HG03135 (cell line): ENCODE measurements around the gene LRCH3.

Experiments
- ATAC-seq: cut with Tn5 transposase; IDR thresholded peaks from one replicate; pipeline ENCODE4 v1.9.1; 2021; ENCODE audit warnings: mild to moderate bottlenecking, moderate library complexity; ENCODE audit not compliant: unreplicated experiment

LRCH3 gene

GRCh38 chr3:197791892-197792647 is 1.0 kb downstream of the LRCH3 start:
- peak; percentile 29 for ATAC-seq

DNA sequence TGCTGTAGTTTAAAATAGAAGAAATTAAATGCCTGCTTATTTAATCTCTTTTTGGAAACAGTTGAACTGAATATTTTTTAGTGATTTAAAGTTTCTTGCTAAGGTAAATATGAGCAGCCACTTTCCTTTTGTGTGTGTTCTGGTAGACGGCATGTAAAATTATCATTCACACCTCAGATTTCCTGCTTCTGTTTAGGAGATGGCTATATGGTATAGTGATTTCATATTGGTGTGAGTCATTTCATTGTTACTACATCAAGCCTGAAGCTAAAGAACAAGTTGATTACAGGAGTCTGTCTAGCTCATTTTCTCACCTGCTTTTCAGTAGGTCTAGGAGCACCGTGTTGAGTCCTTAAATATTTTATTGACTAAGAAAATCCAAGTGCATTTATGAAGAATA is 2.2 kb downstream of the LRCH3 start:
- ATAC-seq = no peak

GRCh38 chr3:197794115-197794514 is 3.1 kb downstream of the LRCH3 start:
- no peak for ATAC-seq

DNA sequence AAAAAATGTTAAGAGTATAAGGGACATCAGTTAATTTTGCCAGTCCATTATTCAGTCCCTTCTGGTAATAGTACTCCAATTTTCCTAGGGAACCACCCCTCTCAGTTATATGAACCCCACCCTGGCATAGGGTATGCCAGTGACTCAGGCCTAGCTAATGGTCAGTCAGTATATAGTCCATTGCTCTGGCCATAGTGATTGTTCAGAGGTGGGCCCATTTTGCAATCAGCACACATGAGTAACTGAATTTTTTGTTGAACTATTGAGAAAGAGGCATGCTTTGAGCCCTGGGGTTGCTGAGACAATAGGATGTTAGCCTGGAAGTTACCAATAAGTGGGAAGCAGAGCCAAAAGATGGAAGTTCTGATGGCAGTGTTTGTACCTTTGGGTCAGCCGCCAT is 4.1 kb downstream of the LRCH3 start:
- ATAC-seq = no peak

DNA sequence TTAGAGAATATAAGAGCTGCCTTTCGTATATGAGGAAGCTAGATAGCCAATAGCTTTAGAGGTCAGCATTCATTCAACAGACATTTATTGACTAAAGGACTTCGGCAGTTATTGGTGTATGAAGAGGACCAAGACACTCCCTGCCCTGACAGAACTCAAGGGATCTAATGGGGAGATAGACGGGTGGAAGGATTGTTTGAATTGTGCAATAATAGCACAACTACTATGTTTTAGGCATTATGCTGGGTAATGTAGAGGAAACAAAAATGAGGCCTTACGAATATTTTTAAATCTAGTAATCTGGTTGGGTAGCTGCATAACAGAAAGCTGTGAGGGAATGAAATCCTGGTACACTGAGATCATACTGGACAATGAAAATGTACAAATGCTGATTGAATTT is 5.0 kb downstream of the LRCH3 start:
- no peak for ATAC-seq

DNA sequence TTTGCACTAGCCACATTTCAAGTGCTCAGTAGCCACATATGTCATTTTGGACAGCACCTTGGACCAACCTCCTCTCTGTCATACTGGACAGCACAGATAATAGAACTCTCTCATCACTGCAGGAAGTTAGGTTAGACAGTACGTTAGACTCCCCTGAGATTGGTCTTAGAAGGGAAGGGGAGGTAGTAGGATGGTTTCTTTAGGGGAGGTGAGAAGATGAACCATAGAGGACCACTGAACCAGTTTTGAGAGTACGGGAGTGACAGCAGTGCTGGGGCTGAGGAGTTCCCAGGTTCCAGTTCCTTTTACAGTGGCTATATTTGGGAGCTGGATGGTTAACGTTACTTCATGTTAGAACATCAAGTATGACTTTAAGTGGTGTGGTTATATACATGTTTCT is 7.8 kb downstream of the LRCH3 start:
- ATAC-seq = no peak

DNA sequence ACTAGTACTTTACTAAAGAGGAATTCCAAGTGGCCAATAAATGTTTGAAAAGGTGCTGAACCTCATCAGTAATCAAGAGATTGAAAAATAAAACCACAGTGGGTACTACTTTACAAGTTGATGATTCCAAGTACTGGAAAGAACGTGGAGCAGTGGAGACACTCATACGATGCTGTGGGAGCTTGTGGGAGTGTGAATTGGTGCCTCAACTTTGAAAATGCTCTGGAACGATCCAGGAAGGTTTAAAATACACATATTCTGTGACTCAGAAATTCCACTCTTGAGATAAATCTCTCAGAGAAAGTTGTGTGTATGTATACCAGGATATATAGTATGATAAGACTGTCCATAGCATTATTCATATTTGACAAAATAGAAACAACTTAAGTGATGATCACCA is 9.3 kb downstream of the LRCH3 start:
- no peak for ATAC-seq

- ATAC-seq = peak; percentile 43
These were observed 11.1 kb downstream of the LRCH3 start for GRCh38 chr3:197801891-197802778.

GRCh38 chr3:197802779-197803459 is 11.9 kb downstream of the LRCH3 start:
- no peak for ATAC-seq

DNA sequence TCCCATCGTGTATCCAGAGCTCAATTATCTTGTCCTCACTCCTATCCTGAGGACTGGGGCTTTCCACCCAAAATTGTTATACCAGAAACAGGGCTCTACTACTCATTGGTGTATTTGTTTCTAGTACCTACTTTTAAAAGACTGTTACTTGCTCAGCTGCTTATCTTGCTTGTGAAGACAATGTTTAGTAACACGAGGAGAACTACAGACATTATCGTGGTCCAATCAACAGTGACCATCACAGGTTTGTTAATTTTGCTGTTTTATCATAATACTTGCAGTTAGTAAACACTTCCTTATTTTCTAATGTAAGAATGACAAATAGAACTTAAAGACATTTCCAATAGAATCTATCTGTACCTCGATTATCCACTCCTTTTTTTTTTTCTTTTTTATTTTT is 13.5 kb downstream of the LRCH3 start:
- ATAC-seq = no peak

- no peak for ATAC-seq
These were observed 17.0 kb downstream of the LRCH3 start for GRCh38 chr3:197807969-197808587.

- no peak for ATAC-seq
These were observed 18.4 kb downstream of the LRCH3 start for GRCh38 chr3:197809356-197810020.

- ATAC-seq = no peak
These were observed 19.8 kb downstream of the LRCH3 start for GRCh38 chr3:197810901-197811300.

GRCh38 chr3:197811343-197811742 is 20.3 kb downstream of the LRCH3 start:
- ATAC-seq = no peak

DNA sequence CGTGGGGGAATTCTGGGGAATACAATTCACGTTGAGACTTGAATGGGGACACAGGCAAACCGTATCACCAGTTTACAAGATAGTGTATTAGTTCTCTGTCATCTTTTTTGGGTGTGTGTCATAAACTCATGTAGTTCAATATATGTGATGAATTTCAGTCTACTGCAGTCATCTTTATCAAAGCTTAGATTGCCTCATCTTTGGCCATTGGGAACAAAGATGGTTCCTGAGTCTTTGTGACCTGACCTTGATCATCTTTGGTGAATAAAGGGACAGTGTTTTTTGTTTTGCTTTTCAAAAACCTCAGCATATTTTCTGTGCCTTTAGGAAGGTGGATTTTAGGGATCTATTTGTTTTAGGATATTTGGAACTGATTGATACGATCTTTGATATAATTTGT is 23.3 kb downstream of the LRCH3 start:
- no peak for ATAC-seq

- no peak for ATAC-seq
These were observed 29.7 kb downstream of the LRCH3 start for GRCh38 chr3:197820550-197821335.

GRCh38 chr3:197829397-197830045 is 38.5 kb downstream of the LRCH3 start:
- no peak for ATAC-seq

- ATAC-seq = no peak
These were observed 39.4 kb downstream of the LRCH3 start for GRCh38 chr3:197830308-197830966.

GRCh38 chr3:197830967-197831313 is 39.9 kb downstream of the LRCH3 start:
- ATAC-seq = no peak
